Activated CD8-positive, alpha-beta memory T cell treated with anti-CD3 and anti-CD28 coated beads for 48 hours (primary cell): ENCODE results near the gene ISY1.
A peak's percentile ranks its signal among the peaks of the same experiment; 100 is the strongest.
"Not testable (repeated sequence)": the region's sequence is repeated elsewhere in the genome, so short reads cannot be mapped to it uniquely, and the experiment has no call there.

Source experiments
- DNase-seq, 3 experiments: peaks; one replicate each; pipeline ENCODE4 v3.0.0-alpha.2; 2020; ENCODE audit warnings: low read depth in 2 of 3, low spot score in 2 of 3

Gene ISY1

DNA sequence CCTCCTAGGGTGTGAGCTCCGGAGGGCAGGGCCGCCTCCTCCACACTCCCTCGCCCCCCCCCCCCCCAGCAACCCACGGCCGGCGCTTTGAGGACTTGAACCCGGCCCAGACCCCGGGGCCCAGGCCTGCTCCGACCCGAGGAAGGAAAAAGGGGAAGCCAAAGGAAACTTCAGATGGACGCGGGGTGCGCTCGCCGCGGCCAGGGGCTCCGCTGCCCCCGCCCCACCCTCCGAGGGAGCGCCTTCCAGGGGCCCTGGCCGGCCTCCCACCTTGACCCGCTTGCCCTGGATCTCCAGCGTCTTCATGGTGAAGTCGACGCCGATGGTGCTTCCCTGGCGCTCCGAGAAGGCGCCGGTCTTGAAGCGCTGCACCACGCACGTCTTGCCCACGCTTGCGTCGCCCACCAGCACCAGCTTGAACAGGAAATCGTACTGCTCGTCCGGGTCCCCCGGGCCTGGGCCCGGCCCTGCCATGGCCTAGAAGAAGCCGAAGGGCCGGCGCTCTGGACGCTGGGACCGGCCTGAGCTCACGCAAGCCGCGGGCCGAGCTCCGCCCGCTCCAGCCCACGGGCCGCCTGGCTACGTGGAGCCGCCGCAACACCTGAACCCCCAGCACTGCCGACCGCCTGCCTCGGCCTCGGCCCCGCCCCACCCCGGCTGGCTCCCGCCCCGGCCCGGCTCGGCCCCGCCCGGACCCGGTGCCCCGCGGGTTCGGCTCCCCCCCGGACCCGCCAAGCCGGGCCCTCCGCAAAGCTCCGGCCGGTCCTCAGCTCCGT, 39.7 kb downstream of the ISY1 start:
- DNase-seq = peak in 2 of 3 experiments; percentile 36 to 50

DNA sequence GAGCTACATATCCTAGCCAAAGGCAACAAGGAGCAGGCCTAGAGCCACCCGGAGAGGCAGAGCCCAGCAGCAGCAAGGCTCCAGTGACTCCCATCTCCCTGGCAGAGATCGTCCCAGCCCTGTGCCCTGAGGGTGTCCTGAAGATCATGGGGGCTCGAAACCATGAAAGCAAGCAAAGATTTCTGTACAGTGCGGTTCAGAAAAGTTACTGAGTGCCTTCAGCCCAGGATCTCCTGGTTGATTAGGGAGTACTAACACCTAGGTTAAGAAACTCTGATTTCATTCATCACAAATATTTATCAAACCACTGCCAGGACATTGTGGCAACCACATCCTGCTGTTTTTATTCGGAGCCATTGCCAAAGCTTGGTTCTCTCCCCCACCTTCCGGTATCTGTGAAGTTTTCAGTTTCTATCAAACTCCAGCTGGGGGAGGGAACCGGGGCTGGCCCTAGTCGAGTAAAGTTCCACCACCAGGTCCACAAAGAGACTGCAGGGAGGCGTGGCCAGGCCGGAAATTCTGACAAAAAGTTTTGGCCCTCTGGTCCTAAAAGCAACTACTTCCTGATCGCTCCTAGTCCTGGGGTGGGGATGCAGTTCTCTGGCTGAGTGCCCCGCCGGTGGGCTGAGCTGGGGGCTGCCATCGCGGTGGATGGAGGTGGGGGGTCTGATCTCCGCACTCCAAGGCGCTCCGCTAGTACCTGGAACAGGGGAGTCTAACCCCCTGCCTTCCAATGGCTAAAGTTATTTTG, 40.4 kb downstream of the ISY1 start:
- peak; percentile 61 to 86 (median 74) for DNase-seq

DNA sequence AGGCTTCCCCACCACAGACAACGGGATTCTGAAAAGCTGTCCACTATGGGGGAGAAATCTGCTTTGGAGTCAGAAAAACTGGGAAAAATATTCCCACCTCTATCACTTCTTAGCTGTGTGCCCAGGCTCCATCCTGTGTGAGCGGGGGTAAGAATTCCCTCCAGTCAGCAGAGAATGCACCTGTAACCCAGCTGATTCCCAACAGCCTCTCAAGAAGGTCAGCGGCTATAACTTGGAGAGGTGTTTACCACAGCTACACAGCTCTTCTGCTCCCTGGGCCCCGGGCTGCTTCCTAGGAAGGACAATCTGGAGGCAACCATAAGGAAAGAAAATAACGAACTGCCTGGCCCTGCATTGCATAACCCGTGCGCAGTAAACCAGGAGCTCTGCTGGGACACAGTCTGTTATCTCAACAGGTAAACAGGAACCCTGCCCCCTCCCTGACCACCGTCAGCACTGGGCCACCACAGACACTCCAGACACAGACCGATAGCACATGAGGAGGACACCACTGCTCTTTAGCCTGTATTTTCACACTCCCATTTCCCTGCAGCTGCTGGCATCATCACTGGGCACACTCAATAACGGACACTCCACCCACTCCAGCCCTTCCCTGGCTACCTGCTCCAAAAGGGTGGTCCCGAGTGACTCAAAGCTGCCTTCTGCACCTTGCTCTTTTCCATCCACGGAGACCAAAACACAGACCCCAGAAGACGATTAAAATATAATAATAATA, 41.3 kb downstream of the ISY1 start:
- DNase-seq = no peak

DNA sequence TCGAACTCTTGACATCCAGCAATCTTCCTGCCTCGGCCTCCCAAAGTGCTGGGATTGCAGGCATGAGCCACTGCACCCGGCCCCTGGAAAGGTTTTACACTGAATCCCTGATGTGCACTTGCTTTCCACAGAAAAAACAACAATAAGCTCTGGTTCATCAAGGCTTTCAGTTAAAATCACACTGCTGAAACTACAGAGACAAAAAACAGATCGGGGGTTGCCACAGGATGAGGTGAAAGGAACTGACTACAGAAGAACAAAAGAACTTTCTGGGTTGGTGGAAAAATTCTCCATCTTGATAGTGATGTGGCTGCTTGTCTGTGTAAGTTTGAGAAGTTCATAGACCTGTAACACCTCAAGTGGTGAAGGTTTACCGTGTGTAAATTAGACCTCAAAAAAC, 42.1 kb downstream of the ISY1 start:
- no peak for DNase-seq

DNA sequence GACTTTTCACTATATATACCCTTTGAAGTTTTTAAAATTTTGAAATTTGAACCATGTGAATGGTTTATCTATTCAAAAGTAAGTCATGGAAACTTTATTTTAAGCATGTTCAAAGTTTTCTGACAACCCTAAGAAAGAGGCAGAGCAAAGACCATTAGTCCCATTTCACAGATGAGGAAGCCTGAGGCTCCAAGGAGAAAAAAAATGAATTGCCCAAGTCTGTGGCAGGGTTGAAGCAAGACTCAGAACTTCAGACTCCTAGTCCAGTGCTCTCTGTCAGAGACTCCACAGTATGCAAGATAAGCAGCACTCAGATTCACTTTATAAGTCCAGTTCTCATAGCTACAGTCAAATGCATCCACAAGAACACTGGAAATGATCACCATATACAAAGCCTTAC, 43.7 kb downstream of the ISY1 start:
- DNase-seq = no peak

DNA sequence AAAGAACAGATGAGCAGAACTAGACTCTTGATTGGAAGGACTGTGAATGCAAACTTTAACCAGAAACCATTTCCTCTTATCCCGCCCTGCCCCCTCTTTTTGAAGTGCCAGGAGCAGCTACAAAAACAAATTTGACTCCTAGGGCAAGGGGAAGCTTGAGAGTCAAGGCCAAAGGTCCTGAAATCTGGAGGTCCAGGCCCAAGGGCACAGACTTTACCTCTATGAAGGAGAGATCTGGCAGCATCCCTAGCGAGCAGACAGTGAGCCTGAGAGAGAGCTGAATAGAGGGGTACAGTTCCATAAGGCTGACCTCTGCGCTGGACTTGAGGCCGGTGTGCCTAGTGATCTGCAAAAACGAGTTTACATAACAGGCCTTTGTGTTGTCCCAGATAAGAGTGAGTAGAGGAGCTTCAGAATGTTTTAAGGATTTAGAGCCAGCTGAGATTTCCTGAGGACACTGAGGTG, 44.3 kb downstream of the ISY1 start:
- no peak for DNase-seq

DNA sequence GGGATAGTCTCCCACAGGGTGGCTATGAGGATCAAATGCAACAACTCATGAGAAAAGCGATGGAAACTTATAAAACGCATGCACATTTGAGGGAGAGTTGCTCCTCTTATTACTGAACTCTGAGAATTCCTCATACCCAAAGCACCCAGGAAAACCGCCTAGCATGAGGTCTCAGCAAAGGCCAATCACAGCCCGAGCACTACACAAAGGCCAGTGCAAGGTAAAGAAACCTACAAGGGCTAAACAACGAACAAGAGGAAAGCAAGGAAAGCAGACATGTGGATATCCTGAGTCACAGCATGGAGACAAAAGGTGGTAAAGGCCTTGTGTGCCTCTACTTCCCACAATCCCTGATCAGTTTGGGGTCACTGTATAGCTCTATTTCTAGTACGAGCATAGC, 46.4 kb downstream of the ISY1 start:
- no peak for DNase-seq

DNA sequence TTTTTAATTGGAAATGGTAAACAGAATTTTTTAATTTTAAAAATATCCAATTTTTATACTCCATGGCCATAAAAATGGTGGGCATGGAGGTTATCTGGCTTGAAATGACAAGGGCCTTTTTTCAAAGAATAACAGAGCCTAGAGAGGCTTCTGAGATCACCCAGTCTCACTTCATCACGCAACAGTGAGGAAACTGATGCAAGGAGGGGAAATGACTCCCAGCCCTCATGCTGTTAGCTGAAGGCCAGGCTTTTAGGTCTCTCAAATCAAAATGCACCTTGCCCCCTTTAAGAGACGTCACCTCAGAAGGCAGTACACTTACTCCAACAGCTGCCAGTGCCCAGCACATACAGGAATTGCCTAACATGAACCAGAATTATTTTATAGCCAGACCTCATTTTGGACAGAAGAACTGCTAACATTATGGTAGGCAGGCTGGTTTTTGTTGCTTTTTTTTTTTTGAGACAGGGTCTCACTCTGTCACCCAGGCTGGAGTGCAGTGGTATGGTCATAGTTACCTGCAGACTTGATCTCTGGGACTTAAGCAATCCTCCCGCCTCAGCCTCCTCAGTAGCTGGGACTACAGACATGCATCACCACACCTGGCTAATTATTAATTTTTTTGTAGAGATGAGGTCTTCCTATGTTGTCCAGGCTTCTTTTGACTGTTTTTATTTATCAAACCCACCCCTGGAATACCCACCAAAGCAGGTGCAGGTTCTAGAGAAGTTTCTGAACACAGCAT, 48.4 kb downstream of the ISY1 start:
- DNase-seq = no peak

DNA sequence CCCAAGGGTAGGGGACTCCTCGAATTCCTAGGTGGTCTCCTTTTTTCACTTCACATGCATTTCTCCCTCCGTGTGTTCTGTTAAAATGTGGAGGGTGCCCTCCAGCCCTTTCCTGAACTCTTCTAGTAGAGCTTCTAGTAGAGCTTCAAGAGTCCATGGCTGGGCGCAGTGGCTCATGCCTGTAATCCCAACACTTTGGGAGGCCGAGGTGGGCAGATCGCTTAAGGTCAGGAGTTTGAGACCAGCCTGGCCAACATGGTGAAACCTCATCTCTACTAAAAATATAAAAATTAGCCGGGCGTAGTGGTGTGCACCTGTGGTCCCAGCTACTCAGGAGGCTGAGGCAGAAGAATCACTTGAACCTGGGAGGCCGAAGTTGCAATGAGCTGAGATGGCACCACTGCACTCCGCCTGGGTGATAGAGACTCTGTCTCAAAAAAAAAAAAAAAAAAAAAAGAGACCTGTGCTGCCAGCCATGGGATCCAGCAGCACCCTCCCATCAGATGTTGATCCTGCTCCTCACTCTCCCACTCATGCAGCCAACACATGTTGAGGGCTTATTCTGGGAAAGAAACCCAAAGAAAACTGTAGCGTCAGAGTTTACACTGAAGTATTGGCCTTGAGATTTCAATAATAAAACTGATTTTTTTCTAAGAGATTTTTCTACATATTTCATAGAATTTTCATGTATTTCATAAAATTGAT, 49.6 kb downstream of the ISY1 start:
- DNase-seq = not testable (repeated sequence)

DNA sequence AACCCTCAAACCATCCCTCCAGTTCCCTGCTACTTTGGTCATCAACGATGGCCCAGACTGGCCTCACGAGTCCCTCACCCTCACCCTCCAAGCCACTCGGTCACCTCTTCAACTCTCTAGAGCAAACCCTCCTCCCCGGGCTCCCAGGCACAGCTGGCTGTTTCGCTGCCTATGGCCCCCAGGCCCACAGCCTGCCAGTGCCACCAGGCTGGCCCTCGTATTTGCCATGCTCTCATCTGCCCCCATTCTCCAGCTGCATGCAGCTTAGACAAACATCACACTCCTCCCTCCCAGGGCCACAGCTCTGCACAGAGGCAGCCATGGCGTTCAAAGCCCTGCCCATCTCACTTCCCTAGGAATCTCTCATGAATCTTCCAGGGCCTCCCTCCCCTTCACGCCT, 53.1 kb downstream of the ISY1 start:
- no peak for DNase-seq

DNA sequence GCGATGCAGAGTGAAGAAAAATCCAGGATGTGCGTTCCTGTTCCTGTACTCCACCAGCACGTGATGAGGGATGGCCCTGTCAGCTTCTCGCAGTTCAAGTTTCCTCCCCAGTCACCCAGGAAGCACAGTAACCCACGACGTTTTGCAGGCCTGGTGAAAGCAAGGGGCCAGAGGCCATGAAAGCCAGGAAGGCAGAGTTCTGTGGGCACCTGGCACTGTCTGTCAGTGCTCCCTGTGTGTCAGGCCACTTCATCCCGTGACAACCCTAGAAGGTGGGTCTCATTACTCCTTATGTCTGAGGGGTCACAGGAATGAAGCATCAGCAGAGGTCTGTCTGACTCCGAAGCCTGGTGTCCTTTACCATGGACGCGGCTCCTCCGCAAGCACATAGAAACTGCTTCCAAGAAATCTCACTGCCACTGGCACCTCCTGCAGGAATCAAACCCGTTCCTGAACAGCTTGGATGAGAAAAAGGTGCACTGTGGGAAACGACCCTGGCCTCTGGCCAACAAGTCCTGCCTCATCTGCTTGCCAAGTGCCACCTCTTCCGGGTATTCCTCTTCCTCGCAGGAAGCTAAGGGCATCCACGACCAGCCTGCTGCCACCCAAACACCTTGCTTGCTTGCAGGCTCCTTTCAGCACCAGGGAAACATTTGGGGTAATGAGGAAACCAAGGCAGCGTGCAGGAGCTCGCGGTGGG, 53.8 kb downstream of the ISY1 start:
- DNase-seq = no peak

DNA sequence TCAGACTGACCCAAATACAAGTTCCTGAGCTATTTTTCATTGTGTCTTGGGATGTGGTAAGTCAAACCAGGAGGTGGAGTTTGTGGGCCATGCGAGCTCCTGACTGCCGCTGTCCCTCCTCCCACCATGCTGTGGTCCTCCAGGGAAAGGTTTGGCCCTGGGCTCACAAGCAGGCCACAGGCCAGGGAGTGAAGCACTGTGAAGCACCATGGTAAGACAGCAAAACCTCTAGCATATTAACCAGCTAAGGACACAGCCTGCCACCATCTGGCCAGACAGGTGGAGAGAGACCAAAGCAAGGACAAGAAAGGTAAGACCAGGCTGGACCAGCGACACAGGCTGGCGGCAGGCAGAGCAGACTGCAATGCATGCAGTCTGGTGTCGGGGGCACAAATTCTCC, 54.5 kb downstream of the ISY1 start:
- no peak for DNase-seq

DNA sequence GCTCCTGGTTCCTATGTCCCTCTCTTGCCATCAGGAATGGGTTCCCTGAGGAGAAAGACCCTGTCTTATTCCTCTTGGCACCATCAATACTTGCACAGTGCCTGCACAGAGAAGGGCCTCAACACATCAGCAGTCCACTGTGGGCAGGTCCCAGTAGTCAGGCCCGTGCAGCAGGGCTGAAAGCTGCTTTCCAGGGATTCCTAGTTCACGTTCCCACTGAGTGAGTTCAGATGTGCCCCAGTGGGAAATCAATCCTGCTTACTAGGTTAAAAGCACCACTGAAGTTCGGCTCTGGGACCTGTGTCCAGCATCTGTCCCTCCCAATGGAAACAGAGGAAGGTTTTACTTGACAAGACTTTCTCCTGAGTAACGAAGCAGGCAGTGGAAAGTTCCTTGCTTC, 55.0 kb downstream of the ISY1 start:
- no peak for DNase-seq

DNA sequence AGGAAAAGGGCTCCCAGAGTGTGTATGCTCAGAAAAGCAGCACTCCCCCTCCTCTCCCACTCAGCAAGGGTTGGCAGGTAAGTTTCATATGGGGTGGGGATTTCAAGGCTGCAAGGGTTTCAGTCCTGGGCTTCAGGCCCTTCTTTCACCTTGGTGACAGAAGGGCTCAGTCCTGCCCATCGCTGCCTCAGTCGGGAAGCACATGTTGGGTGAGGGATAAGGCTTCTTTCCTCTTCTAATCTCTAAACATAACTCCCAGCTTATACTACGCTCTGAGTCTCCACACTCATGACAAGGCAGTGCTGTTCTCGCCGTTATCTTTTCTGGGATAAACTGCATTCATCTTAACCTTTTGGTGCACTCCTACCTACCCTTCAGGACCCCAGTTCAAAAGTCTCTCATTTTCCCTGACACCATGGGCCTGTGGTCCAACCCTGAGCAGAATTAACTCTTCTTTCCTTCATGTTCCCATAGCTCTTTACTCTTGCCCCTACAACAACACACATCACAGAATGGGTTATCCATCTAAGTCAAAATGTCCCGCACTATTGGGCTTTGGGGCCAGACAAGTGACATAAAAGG, 56.3 kb downstream of the ISY1 start:
- DNase-seq = no peak

DNA sequence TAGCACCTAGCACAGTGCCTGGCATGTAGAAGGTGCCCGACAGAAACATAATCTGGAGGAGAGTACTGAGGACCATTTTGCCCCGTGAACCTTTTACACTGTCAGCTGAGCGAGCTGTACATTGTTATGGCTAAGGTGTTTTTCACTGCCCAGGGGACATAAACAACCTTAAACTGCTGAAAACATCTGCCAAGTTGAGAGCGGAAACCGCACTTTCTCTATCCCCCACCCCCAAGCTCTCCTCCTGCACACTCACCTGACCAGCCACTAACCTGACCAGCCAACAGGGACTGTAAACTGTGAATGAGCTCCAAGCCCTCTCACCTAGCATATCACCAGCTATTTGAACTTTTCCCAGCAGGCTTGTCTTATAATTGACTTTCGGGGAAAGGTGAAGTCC, 56.8 kb downstream of the ISY1 start:
- no peak for DNase-seq

DNA sequence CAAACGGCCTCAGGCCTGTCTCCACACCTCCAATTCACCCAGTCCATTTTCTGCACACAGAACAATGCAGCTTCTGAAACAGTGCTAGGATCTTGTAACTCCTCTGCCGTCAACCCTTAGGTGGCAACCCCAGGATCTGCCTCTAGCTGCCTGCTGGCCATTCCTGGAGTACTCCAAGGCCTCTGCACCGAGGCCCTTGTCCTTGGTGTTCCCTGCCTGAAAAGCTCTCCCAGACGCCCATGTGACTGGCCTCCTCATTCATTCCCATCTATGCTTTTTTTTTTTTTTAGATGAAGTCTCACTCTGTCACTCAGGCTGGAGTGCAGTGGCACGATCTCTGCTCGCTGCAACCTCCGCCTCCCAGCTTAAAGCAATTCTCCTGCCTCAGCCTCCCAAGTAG, 57.6 kb downstream of the ISY1 start:
- DNase-seq = no peak

DNA sequence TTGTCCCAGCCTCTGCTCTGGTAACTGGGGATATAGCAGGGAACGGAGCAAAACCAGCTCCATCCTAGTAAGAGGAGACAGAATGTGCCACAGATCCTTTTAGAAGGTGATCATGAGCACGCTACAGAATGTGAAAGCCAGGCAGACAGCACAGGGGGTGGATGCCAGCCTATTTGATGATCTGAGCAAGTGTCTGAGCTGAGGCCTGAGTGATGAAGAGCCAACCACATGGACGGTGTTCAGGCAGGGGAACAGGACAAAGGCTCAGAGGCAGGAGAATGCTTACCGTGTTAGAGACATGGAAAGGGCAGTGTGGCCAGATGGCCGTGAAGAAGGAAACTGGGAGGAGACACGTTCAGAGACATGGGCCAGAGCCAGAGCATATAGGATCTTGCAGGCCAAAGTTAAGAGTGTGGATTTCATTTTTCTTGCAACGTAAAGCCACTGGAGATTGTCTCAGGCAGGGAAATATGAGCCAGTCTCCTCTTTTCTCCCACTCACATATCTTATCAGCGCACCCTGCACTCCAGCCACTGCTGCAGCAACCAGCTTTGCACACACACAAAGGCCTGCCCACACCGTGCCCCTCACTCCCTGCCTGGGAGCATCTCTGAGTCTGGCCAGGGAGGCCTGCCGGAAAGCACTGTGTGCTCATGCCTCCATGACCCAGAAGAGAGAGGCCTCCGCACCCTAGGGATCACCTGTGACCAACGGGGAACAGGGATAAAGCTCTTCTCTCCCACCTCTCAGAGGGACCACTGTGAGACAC, 59.3 kb downstream of the ISY1 start:
- DNase-seq = no peak

DNA sequence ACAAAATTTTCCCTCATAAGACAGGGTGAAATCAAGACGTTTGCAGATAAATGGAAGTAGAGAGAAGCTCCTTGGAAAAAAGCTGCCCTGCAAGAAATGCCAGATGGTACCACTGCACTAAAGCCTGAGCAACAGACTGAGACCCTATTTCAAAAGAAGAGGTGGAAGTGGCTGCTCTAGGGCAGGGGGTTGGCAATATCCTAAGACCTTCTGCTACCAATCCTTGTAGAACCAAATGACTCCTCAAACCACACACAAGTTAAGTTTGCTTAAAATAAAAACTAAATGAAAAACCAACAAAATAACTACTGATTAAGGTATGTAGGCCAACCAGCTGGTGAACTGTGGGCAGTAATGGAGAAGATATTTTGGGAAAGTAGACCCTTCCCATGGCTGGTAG, 60.6 kb downstream of the ISY1 start:
- DNase-seq = no peak

DNA sequence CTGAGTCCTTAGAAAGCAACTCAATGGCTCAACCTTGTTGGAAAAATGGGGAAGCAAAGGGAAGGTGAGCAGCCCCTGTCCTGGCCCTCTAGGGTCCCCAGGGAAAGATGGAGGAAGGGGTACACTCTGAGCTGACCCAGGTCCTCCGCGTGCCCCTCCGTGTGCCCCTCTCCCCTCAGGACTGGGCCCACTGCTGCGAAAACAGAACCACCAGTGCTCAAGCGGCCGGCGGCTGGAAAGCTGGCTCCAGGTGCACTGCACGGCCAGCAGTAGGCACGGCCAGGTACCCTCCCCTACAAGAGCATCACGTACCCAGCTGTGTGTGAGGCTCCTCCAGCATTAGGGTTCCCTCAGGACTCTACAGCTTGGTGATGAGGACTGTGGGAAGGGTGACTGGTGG, 65.6 kb downstream of the ISY1 start:
- DNase-seq = no peak
